Epithelial cell of esophagus (primary cell): Measurements from ENCODE around the gene MLIP.

Experiments used
- DNase-seq: peaks from one replicate; pipeline ENCODE4 v3.0.0; 2010; ENCODE audit warnings: low read depth
- H3K4me3 ChIP-seq: 2 replicates; pipeline ENCODE4 v1.5.1; 2011; ENCODE audit warnings: mild to moderate bottlenecking, low read length, control low read depth
- TF ChIP-seq, protein P1 (sequence below): IDR thresholded peaks from 2 replicates; pipeline ENCODE4 v1.5.1; 2011; ENCODE audit warnings: low read depth, mild to moderate bottlenecking, low read length, control low read depth, inconsistent platforms; ENCODE audit not compliant: insufficient read depth; ENCODE audit errors: missing control alignments

Gene MLIP

DNA sequence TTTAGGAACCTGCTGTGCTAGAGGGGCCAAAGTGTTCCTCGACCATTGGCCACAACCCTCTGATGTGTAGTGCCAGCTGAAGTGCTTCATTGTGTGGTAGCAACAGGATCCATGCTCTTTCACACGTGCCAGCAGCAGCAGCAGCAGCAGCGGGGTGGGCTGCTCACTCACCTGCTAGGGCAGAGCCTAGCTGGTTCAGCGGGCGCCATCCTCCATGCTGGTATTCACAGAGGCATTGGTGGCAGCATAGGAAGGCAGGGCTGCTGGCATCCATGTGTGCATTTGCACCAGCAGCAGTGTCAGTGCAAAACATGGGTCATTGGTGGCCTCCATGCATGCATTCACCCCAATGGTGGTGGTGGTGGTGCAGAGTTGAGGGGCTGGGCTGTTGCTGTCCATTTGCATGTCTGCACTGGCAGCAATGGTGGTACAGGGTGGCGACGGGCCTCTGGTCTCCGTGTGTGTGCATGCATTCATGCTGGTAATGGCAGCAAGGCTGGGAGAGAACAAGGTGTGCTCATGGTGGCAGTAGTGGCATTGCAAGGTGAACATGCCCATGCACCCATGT lies 183.8 kb downstream of the MLIP start:
- H3K4me3 ChIP-seq: no peak overlapping the region
- TF ChIP-seq, protein P1, sequence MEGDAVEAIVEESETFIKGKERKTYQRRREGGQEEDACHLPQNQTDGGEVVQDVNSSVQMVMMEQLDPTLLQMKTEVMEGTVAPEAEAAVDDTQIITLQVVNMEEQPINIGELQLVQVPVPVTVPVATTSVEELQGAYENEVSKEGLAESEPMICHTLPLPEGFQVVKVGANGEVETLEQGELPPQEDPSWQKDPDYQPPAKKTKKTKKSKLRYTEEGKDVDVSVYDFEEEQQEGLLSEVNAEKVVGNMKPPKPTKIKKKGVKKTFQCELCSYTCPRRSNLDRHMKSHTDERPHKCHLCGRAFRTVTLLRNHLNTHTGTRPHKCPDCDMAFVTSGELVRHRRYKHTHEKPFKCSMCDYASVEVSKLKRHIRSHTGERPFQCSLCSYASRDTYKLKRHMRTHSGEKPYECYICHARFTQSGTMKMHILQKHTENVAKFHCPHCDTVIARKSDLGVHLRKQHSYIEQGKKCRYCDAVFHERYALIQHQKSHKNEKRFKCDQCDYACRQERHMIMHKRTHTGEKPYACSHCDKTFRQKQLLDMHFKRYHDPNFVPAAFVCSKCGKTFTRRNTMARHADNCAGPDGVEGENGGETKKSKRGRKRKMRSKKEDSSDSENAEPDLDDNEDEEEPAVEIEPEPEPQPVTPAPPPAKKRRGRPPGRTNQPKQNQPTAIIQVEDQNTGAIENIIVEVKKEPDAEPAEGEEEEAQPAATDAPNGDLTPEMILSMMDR: no peak
- no peak for DNase-seq

DNA sequence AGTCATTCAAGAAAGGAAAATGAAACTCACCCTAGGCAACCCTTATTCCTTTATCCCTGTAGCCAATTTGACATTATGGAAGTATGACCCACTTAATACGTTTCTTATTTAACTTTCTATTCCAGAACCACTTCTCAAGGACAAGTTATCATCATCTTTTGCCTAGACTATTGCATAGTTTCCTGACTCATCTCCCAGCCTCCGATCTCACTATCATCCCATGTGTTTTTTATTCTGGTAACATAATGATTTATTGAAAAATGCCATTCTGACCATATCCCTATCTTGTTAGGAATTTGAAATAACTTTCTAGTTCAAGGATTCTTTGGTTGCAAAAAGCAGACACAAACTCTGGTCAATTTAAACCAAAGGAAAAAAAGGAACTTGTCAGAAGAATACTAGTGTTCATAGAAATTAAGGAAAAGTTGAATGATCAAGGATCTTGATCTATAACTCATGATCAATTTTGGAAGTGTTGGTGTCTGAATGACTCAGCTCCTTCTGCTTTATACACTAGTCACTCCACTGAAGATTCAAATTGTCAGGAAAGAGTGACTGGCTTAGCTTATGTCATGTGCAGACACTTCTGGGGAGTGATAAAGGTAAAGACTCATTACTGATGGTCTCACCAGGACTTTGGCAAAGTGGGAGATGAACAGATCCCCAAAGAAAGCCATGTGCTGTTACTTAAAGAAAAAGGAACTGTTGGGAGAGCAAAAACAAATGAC lies 188.5 kb downstream of the MLIP start:
- TF ChIP-seq, protein P1: no peak
- DNase-seq: no peak
- no peak overlapping the region for H3K4me3 ChIP-seq

DNA sequence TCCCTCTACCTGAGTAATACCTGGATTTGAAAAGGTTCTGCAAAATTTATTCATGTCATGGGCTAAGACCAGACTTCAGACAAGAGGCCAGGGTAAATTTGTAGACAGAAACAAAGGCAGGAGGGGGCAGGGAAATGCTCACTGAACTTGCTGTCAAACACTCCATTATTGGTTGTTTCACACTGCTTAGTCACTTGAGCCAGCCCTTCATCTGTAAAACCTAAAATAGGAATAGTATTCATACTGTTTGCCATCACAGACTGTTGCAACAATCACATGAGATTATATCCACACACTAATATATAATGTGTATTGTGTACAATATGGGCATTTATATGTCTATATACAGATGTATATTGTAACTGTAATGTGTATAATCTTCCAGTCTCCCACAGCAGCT lies 190.5 kb downstream of the MLIP start:
- TF ChIP-seq, protein P1: no peak
- H3K4me3 ChIP-seq: no peak overlapping the region
- no peak for DNase-seq

DNA sequence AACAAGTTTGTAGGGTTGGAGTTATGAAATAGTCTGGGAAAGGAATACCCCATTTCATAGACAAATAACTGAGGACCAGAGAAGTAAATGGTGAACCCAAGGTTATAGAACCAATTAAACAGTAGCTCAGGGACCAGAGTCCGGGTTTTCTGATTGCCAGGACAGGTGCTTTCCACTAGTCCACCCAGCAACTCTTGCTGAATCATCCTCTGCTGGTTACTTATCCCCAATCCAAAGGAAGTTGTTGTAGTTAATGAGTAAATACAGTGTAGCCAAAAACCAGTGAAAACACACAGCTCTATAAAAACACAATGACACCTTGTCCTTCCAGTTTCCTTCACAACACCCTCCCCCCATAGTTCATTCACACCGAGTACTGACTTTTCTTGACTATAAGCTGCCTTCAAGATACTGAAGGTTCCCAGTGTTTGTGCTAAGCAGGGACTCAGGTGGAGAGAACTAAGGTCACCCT lies 196.2 kb downstream of the MLIP start:
- no peak overlapping the region for H3K4me3 ChIP-seq
- TF ChIP-seq, protein P1: no peak
- DNase-seq: peak; percentile 40

DNA sequence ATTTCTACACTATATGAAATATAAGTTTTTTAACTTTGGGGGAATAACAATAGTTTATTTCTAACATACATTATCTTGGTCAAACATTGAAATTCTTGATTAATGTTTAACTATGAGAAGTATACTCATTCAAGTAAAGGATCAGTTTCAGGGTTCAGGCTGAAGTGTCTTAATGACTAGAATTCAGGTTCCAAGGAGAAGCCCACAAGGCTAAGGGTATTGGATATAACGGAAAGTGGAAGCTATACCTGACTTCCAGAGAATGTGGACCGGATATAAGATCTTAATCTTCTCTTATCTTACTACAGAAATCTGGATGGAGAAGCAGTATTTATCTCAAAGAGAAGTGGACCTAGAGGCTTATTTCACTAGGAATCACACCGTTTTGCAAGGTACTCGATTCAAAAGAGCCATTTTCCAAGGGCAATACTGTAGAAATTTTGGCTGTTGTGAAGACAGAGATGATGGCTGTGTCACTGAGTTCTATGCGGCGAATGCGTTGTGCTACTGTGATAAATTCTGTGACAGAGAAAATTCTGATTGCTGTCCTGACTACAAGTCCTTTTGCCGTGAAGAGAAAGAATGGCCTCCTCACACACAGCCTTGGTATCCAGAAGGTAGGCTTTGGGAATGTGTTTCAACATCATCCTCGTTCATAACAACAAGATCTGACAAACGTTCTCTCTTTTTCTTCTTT lies 197.2 kb downstream of the MLIP start, which contains the start of gene TINAG:
TINAG (plus strand) TSS at position 153 of the 697 bp plus-strand sequence; CDS start at position 263, 110 bp downstream.
- TF ChIP-seq, protein P1: no peak
- no peak for DNase-seq
- no peak within 1 kb of the TSS for H3K4me3 ChIP-seq

DNA sequence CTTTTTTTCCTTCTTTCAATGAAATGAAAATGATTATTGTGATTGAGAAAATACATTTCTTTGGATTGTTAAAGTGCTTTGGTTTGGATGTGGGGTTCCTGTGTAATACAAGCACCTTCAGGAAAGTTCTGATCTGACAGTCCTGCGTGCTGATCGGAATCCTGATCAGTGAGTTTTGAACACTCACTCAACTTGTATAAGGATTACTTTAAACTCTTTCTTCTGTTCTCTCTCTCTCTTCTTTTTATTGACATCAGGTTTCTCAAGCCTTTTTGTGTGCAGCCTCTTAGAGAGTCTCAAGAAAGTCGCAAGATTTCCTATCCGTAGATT lies 197.7 kb downstream of the MLIP start:
- TF ChIP-seq, protein P1: no peak
- DNase-seq: no peak
- H3K4me3 ChIP-seq: no peak overlapping the region
